AML-193 (cell line): ENCODE measurements around the gene TRIM49.
"Not testable (repeated sequence)": the region's sequence is repeated elsewhere in the genome, so short reads cannot be mapped to it uniquely, and the experiment has no call there.

ENCODE experiments used
- DNase-seq, 2 experiments: peaks; one replicate each; lab custom pipeline; 2025; lab: John Stamatoyannopoulos, UW

The TRIM49 gene, protein sequence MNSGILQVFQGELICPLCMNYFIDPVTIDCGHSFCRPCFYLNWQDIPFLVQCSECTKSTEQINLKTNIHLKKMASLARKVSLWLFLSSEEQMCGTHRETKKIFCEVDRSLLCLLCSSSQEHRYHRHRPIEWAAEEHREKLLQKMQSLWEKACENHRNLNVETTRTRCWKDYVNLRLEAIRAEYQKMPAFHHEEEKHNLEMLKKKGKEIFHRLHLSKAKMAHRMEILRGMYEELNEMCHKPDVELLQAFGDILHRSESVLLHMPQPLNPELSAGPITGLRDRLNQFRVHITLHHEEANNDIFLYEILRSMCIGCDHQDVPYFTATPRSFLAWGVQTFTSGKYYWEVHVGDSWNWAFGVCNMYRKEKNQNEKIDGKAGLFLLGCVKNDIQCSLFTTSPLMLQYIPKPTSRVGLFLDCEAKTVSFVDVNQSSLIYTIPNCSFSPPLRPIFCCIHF

DNA sequence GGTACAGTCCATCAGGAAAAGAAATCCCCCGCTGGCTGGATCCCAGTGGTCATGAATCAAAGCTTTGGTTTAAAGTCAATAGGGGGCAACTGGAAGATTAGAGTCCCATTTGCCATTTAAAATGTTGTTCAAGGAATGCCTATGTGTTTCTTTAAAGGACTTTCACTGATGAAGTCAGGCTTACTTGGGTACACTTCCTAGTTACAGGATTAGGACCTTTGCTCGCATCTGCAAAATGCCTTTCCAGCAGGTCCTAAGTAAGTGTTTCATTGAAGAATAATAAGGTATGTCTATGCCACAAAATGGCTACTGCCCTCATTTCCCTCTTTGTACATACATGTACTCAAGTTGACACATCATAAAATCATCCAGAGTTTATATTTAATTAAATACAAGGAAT is at the start of gene TRIM49:
Gene TRIM49 (minus strand): TSS at position 101 of the 400 bp plus-strand sequence. CDS start 4,106 bp downstream, outside the sequence.
- DNase-seq = not testable (repeated sequence)

DNA sequence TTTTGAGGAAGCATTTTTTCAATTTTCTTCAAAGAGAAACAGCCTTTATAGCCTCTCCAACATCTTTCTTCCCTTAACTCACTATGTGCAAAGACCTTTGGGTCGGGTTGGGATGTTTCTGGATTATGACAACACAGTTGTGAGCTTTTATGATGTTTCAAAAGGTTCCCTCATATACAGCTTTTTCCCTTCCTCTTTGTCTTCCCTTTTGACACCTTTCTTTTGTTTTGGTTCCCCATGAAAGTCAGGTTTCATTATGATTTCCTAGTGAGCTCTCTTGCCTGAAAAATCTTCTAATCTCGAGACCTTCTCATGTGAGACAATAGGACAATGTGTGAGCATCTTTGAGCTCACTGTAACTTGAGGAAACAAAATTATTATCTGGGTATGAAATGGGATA is 18.3 kb upstream of the TRIM49 start:
- not testable (repeated sequence) for DNase-seq

DNA sequence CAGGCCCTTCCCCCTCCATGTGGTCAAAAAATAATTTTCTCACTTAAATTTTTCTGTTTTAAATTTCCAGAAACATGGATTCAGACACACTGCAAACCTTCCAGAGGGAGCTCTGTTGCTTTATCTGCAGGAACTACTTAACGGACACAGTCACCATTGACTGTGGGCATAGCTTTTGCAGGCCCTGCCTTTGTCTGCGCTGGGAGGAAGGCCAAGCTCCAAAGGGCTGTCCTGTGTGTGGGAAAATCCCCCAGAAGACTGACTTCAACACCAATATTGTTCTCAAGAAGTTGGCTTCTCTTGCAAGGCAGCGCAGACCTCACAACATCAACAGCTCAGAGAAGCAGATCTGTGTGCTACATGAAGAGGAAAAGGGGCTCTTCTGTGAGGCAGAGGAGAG is 11.6 kb upstream of the TRIM49 start:
- not testable (repeated sequence) for DNase-seq

DNA sequence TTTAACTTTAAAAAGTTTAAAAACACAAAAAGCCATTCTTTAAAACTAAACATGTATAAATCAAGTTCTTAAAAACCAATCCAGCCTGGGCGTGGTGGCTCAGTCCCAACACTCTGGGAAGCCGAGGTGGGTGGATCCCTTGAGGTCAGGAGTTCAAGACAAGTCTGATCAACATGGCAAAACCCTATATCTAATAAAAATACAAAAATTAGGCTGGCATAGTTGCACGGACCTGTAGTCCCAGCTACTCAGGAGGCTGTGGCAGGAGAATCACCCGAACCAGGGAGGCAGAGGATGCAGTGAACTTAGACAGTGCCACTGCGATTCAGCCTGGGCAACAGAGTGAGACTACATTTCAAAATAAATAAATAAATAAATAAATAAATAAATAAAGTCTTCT is 5.2 kb upstream of the TRIM49 start:
- not testable (repeated sequence) for DNase-seq

DNA sequence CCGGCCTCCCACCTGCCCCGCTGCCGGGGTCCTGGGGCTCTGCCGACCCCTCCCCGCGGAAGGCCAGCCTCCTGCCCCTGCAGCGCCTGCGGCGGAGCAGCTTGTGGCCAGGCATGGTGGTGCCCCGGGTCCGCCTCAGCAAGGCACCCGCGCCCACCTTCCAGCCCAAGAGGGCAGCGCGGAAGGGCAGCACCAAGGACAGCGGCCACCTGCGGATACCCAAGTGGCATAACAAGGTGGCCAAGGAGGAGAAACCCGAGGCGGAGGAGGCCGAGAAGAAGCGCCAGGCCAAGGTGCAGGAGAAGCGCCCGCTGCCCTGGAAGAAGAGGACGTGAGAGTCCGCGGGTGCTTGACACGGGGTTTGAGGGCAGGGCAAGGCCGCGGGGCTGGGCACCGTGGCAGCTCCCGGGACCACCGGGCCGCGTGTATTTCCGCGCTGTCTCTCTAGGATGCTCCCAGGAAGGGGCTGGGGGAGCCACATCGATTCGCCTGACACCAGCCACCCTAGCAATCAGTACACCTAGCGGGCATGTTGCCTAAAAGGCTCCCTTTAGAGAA is 20.8 kb downstream of the TRIM49 start:
- DNase-seq = not testable (repeated sequence)

DNA sequence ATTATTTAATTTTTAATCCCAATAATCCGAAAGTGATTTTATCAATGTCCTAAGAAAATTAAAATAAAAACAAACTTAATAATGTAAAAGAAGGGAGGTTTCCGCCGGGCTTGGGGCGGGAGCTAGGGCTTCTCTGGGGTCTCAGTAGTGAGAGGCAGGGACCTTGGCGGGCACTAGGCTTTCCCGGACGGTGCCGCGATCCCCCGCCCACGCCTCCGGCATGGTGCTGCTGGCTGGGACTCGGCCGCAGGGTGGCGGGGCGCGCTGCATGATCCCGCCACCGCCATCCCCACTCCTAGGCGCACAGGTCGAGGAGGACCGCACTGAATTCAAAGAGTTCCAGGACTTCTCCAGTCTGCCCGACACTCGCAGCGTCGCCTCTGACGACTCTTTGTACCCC is 22.6 kb downstream of the TRIM49 start:
- not testable (repeated sequence) for DNase-seq

DNA sequence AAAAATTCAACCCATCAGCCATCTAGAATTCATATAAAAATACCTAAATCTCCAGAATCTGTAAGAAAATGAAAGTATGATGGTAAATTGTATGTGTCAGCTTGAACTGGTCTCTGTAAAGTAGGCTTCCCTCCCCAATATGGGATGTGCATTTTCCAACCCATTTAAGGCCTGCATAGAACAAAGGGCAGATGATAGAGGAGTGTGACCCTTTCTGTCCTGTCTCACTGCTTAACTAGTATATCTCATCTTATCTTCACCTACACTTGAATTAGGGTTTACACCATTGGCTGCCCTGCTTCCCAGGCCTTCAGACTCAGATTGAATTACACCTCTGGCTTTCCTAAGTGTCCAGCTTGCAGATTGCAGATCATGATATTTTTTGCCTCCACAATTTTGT is 57.6 kb downstream of the TRIM49 start:
- DNase-seq = not testable (repeated sequence)
